ENCODE results near the gene TWSG1. TPM values are rescaled to one million over a fixed set of nuclear protein-coding genes. Genes with fewer than 3 reads are reported as not detected.

TWSG1 gene
- total and polyA plus RNA-seq, 4 donors, result 11.8 to 55.8 (median 21.6) TPM

GRCh38 chr18:9289698-9290097, 44.9 kb upstream of the TWSG1 start:
- ATAC-seq (ENCODE audit: insufficient read depth, low FRiP score) (no peak), DNase-seq (no peak)
- H3K4me1 ChIP-seq (ENCODE audit: control insufficient read depth in 5 of 5, insufficient read depth in 5 of 5, low read length in 5 of 5), result peaks cover 0 to 3% (median 0%) of the 10 kb centered on the region in 5 donors
- TF ChIP-seq, protein P1, sequence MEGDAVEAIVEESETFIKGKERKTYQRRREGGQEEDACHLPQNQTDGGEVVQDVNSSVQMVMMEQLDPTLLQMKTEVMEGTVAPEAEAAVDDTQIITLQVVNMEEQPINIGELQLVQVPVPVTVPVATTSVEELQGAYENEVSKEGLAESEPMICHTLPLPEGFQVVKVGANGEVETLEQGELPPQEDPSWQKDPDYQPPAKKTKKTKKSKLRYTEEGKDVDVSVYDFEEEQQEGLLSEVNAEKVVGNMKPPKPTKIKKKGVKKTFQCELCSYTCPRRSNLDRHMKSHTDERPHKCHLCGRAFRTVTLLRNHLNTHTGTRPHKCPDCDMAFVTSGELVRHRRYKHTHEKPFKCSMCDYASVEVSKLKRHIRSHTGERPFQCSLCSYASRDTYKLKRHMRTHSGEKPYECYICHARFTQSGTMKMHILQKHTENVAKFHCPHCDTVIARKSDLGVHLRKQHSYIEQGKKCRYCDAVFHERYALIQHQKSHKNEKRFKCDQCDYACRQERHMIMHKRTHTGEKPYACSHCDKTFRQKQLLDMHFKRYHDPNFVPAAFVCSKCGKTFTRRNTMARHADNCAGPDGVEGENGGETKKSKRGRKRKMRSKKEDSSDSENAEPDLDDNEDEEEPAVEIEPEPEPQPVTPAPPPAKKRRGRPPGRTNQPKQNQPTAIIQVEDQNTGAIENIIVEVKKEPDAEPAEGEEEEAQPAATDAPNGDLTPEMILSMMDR (IDR thresholded peaks at IDR 0.05; ENCODE audit: control extremely low read depth, extremely low read depth), result no peak
- H3K27me3 ChIP-seq (ENCODE audit: control insufficient read depth in 3 of 3, insufficient read depth in 3 of 3, low read length in 2 of 3), result no peaks in the 10 kb centered on the region
- H3K9me3 ChIP-seq (ENCODE audit: control insufficient read depth in 4 of 4, insufficient read depth in 3 of 4, low read length in 3 of 4), result peaks cover 0 to 10% (median 6%) of the 10 kb centered on the region in 4 donors
- no peaks in the 10 kb centered on the region for H3K36me3 ChIP-seq (ENCODE audit: control insufficient read depth in 4 of 4, insufficient read depth in 4 of 4, low read length in 4 of 4)
- no peak overlapping the region for H3K9ac ChIP-seq (ENCODE audit: insufficient read depth in 1 of 2, low read length in 2 of 2)
- no peak overlapping the region for H3K4me3 ChIP-seq
- H3K27ac ChIP-seq (ENCODE audit: low read depth in 1 of 2, low read length in 1 of 2), result no peak overlapping the region

DNA sequence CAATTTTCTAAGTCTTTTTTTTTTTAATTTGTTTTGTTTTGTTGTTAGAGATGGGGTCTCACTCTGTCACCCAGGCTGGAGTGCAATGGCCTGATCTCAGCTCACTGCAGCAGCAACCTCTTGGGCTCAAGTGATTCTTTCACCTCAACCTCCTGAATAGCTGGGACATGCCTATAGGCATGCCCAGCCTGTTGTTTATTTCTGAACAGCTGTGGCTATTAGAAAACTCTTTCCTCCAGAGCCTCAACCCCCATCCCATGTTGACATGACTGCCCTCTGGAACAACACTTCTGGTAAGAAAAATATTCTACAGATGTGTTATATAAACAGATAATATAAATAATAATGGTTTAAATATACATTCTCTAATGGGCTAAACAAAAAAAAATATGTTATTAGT, 44.4 kb upstream of the TWSG1 start:
- TF ChIP-seq, protein P1 (IDR thresholded peaks at IDR 0.05; ENCODE audit: control extremely low read depth, extremely low read depth), result no peak
- DNase-seq (peak; percentile 63 to 85 (median 82)), ATAC-seq (ENCODE audit: insufficient read depth, low FRiP score) (no peak)
- Histone ChIP-seq H3K4me1 (ENCODE audit: control insufficient read depth in 5 of 5, insufficient read depth in 5 of 5, low read length in 5 of 5) (peaks cover 0 to 3% (median 0%) of the 10 kb centered on the region in 5 donors), H3K27ac (ENCODE audit: low read depth in 1 of 2, low read length in 1 of 2) (no peak overlapping the region), H3K9ac (ENCODE audit: insufficient read depth in 1 of 2, low read length in 2 of 2) (no peak overlapping the region), H3K9me3 (ENCODE audit: control insufficient read depth in 4 of 4, insufficient read depth in 3 of 4, low read length in 3 of 4) (peaks cover 0 to 10% (median 6%) of the 10 kb centered on the region in 4 donors), H3K27me3 (ENCODE audit: control insufficient read depth in 3 of 3, insufficient read depth in 3 of 3, low read length in 2 of 3) (no peaks in the 10 kb centered on the region), H3K4me3 (no peak overlapping the region), H3K36me3 (ENCODE audit: control insufficient read depth in 4 of 4, insufficient read depth in 4 of 4, low read length in 4 of 4) (no peaks in the 10 kb centered on the region)

DNA sequence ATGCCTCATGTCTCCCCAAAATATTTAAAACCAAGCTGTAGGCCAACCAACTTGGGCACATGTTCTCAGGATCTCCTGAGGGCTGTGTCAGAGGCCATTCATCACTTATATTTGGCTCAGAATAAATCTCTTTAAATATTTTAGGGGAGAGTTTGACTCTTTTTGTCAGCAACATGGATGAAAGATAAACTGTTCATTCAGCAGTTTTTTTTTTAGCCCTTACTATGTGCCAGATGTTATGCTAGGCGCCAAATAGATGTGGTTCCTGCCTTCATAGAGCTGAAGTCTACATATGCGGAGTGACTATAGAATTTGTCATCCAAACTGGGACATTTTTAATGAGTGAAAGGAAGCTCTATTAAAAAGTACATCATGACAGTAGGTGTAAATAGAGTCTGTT, 42.5 kb upstream of the TWSG1 start:
- H3K36me3 ChIP-seq (ENCODE audit: control insufficient read depth in 4 of 4, insufficient read depth in 4 of 4, low read length in 4 of 4), result no peaks in the 10 kb centered on the region
- TF ChIP-seq, protein P1 (IDR thresholded peaks at IDR 0.05; ENCODE audit: control extremely low read depth, extremely low read depth), result no peak
- H3K27ac ChIP-seq (ENCODE audit: low read depth in 1 of 2, low read length in 1 of 2), result no peak overlapping the region
- peaks cover 0 to 14% (median 6%) of the 10 kb centered on the region in 4 donors for H3K9me3 ChIP-seq (ENCODE audit: control insufficient read depth in 4 of 4, insufficient read depth in 3 of 4, low read length in 3 of 4)
- H3K27me3 ChIP-seq (ENCODE audit: control insufficient read depth in 3 of 3, insufficient read depth in 3 of 3, low read length in 2 of 3), result no peaks in the 10 kb centered on the region
- no peak overlapping the region for H3K9ac ChIP-seq (ENCODE audit: insufficient read depth in 1 of 2, low read length in 2 of 2)
- WGBS, 2 donors, result 94 to 97% methylated on average over 2 of the region's 2 CpGs
- ATAC-seq (ENCODE audit: insufficient read depth, low FRiP score) (no peak), DNase-seq (no peak)
- peaks cover 0 to under 1% (median 0%) of the 10 kb centered on the region in 5 donors for H3K4me1 ChIP-seq (ENCODE audit: control insufficient read depth in 5 of 5, insufficient read depth in 5 of 5, low read length in 5 of 5)
- no peak overlapping the region for H3K4me3 ChIP-seq

GRCh38 chr18:9293948-9294347, 40.6 kb upstream of the TWSG1 start:
- Histone ChIP-seq H3K27ac (ENCODE audit: low read depth in 1 of 2, low read length in 1 of 2) (no peak overlapping the region), H3K27me3 (ENCODE audit: control insufficient read depth in 3 of 3, insufficient read depth in 3 of 3, low read length in 2 of 3) (no peaks in the 10 kb centered on the region), H3K36me3 (ENCODE audit: control insufficient read depth in 4 of 4, insufficient read depth in 4 of 4, low read length in 4 of 4) (no peaks in the 10 kb centered on the region), H3K9ac (ENCODE audit: insufficient read depth in 1 of 2, low read length in 2 of 2) (no peak overlapping the region), H3K4me3 (no peak overlapping the region), H3K4me1 (ENCODE audit: control insufficient read depth in 5 of 5, insufficient read depth in 5 of 5, low read length in 5 of 5) (no peaks in the 10 kb centered on the region), H3K9me3 (ENCODE audit: control insufficient read depth in 4 of 4, insufficient read depth in 3 of 4, low read length in 3 of 4) (peaks cover 0 to 17% (median 6%) of the 10 kb centered on the region in 4 donors)
- 89 to 94% methylated on average over 1 of the region's 1 CpG for WGBS, 2 donors
- DNase-seq (no peak), ATAC-seq (ENCODE audit: insufficient read depth, low FRiP score) (no peak)
- TF ChIP-seq, protein P1 (IDR thresholded peaks at IDR 0.05; ENCODE audit: control extremely low read depth, extremely low read depth), result no peak

Data from lung (tissue), 12 donors.